GM12872 (cell line): Measurements from ENCODE around the gene CTSO.
A peak's percentile ranks its signal among the peaks of the same experiment; 100 is the strongest.

Experiments
- CTCF ChIP-seq: IDR thresholded peaks from 3 replicates; pipeline ENCODE4 v1.5.1; 2011; ENCODE audit warnings: low read depth, mild to moderate bottlenecking, low read length, moderate library complexity; ENCODE audit not compliant: insufficient read depth

Gene CTSO

GRCh38 chr4:155975511-155975910, 21.8 kb upstream of the CTSO start:
- TF ChIP-seq CTCF: no peak

GRCh38 chr4:155974996-155975395, 21.3 kb upstream of the CTSO start:
- no peak for TF ChIP-seq CTCF

- no peak for TF ChIP-seq CTCF
These were observed 20.7 kb upstream of the CTSO start for GRCh38 chr4:155974476-155974749.

- TF ChIP-seq CTCF: no peak
These were observed 20.2 kb upstream of the CTSO start for GRCh38 chr4:155973639-155974475.

- TF ChIP-seq CTCF: peak; percentile 64
These were observed 18.4 kb upstream of the CTSO start for GRCh38 chr4:155972098-155972497.

- no peak for TF ChIP-seq CTCF
These were observed 13.2 kb upstream of the CTSO start for GRCh38 chr4:155966731-155967395.

GRCh38 chr4:155966171-155966570, 12.5 kb upstream of the CTSO start:
- no peak for TF ChIP-seq CTCF
